Erythroblast (primary cell): Measurements from ENCODE around the gene ANK3.

Experiments
- GATA1 ChIP-seq: IDR thresholded peaks from 2 replicates; pipeline ENCODE4 v1.6.1; 2011; ENCODE audit warnings: low read depth, mild to moderate bottlenecking, control low read depth, low read length, moderate library complexity
- POLR2A ChIP-seq: IDR thresholded peaks from 2 replicates; pipeline ENCODE4 v1.6.1; 2011; ENCODE audit warnings: mild to moderate bottlenecking, low read length

- TF ChIP-seq POLR2A = no peak
- no peak for TF ChIP-seq GATA1
Observed at GRCh38 chr10:60299961-60300883, 89.5 kb downstream of the ANK3 start.
